ENCODE data around the gene RINT1. TPM values are rescaled to one million over a fixed set of nuclear protein-coding genes. Genes with fewer than 3 reads are reported as not detected.
"Not testable (repeated sequence)": the region's sequence is repeated elsewhere in the genome, so short reads cannot be mapped to it uniquely, and the experiment has no call there.

Gene RINT1
- total RNA-seq, 2 donors from 2014 or later, result 29.8 to 30.0 TPM

- Mint-ChIP-seq H3K4me3 (no peak overlapping the region), H3K4me1 (ENCODE audit: low read depth) (peaks cover 19% of the 10 kb centered on the region), H3K27ac (no peak overlapping the region), H3K9me3 (no peaks in the 10 kb centered on the region), H3K27me3 (ENCODE audit: low read depth) (peaks cover 2% of the 10 kb centered on the region), H3K36me3 (ENCODE audit: insufficient read depth in 2 of 2) (no peaks in the 10 kb centered on the region)
- DNase-seq, result no peak
- ATAC-seq (replicated peaks in 1 of 2), result no peak
Observed at GRCh38 chr7:105591522-105591921, 59.5 kb downstream of the RINT1 start.

GRCh38 chr7:105594034-105594433 lies 62.0 kb downstream of the RINT1 start:
- DNase-seq (no peak), ATAC-seq (replicated peaks in 1 of 2) (no peak)
- Mint-ChIP-seq H3K27ac (no peak overlapping the region), H3K9me3 (no peaks in the 10 kb centered on the region), H3K4me3 (no peak overlapping the region), H3K4me1 (ENCODE audit: low read depth) (peaks cover 6% of the 10 kb centered on the region), H3K27me3 (ENCODE audit: low read depth) (peaks cover 9% of the 10 kb centered on the region), H3K36me3 (ENCODE audit: insufficient read depth in 2 of 2) (no peaks in the 10 kb centered on the region)

GRCh38 chr7:105596866-105597265 lies 64.9 kb downstream of the RINT1 start:
- peaks cover 18% of the 10 kb centered on the region for H3K27me3 Mint-ChIP-seq (ENCODE audit: low read depth)
- no peaks in the 10 kb centered on the region for H3K4me1 Mint-ChIP-seq (ENCODE audit: low read depth)
- no peak overlapping the region for H3K27ac Mint-ChIP-seq

GRCh38 chr7:105599080-105599479 lies 67.1 kb downstream of the RINT1 start:
- H3K36me3 Mint-ChIP-seq (ENCODE audit: insufficient read depth in 2 of 2); DNase-seq; H3K4me3 Mint-ChIP-seq; H3K4me1 Mint-ChIP-seq (ENCODE audit: low read depth); H3K27ac Mint-ChIP-seq; H3K9me3 Mint-ChIP-seq; ATAC-seq (replicated peaks in 1 of 2): not testable (repeated sequence)
- H3K27me3 Mint-ChIP-seq (ENCODE audit: low read depth), result peaks cover 21% of the 10 kb centered on the region

More at GRCh38 chr7:105596866-105597265, 64.9 kb downstream of the RINT1 start:
- no peak for DNase-seq
- no peak for ATAC-seq (replicated peaks in 1 of 2)
- H3K4me3 Mint-ChIP-seq, result no peak overlapping the region
- H3K36me3 Mint-ChIP-seq (ENCODE audit: insufficient read depth in 2 of 2), result no peaks in the 10 kb centered on the region
- no peaks in the 10 kb centered on the region for H3K9me3 Mint-ChIP-seq

- H3K4me3 Mint-ChIP-seq, result no peak overlapping the region
- H3K36me3 Mint-ChIP-seq (ENCODE audit: insufficient read depth in 2 of 2), result no peaks in the 10 kb centered on the region
- no peak for DNase-seq
- no peak overlapping the region for H3K27ac Mint-ChIP-seq
- ATAC-seq (replicated peaks in 1 of 2), result no peak
- H3K4me1 Mint-ChIP-seq (ENCODE audit: low read depth), result no peaks in the 10 kb centered on the region
- H3K9me3 Mint-ChIP-seq, result no peaks in the 10 kb centered on the region
- H3K27me3 Mint-ChIP-seq (ENCODE audit: low read depth), result peaks cover 21% of the 10 kb centered on the region
Observed at GRCh38 chr7:105599551-105599950, 67.5 kb downstream of the RINT1 start.

- Mint-ChIP-seq H3K36me3 (ENCODE audit: insufficient read depth in 2 of 2) (no peaks in the 10 kb centered on the region), H3K4me3 (no peak overlapping the region), H3K4me1 (ENCODE audit: low read depth) (no peaks in the 10 kb centered on the region), H3K27ac (no peak overlapping the region), H3K9me3 (no peaks in the 10 kb centered on the region), H3K27me3 (ENCODE audit: low read depth) (peaks cover 21% of the 10 kb centered on the region)
- no peak for ATAC-seq (replicated peaks in 1 of 2)
- DNase-seq, result no peak
Observed at GRCh38 chr7:105600720-105601550, 68.9 kb downstream of the RINT1 start.

- H3K27ac Mint-ChIP-seq, result no peak overlapping the region
- no peaks in the 10 kb centered on the region for H3K36me3 Mint-ChIP-seq (ENCODE audit: insufficient read depth in 2 of 2)
- no peak for DNase-seq
- H3K9me3 Mint-ChIP-seq, result no peaks in the 10 kb centered on the region
- no peaks in the 10 kb centered on the region for H3K4me1 Mint-ChIP-seq (ENCODE audit: low read depth)
- no peak for ATAC-seq (replicated peaks in 1 of 2)
- H3K27me3 Mint-ChIP-seq (ENCODE audit: low read depth), result peaks cover 12% of the 10 kb centered on the region
- no peak overlapping the region for H3K4me3 Mint-ChIP-seq
Observed at GRCh38 chr7:105602325-105603305, 70.6 kb downstream of the RINT1 start.

- Mint-ChIP-seq H3K27me3 (ENCODE audit: low read depth) (no peaks in the 10 kb centered on the region), H3K27ac (no peak overlapping the region), H3K9me3 (no peaks in the 10 kb centered on the region), H3K4me1 (ENCODE audit: low read depth) (no peaks in the 10 kb centered on the region), H3K36me3 (ENCODE audit: insufficient read depth in 2 of 2) (peaks cover 0 to 1% of the 10 kb centered on the region in 2 donors), H3K4me3 (no peak overlapping the region)
- no peak for ATAC-seq (replicated peaks in 1 of 2)
- DNase-seq, result no peak
Observed at GRCh38 chr7:105610165-105610930, 78.3 kb downstream of the RINT1 start.

GRCh38 chr7:105611856-105612775 lies 80.1 kb downstream of the RINT1 start:
- H3K27ac Mint-ChIP-seq, result no peak overlapping the region

GRCh38 chr7:105612806-105613205 lies 80.8 kb downstream of the RINT1 start:
- H3K27ac Mint-ChIP-seq, result no peak overlapping the region
- no peak overlapping the region for H3K4me3 Mint-ChIP-seq
- ATAC-seq (replicated peaks in 1 of 2) (no peak), DNase-seq (no peak)
- H3K36me3 Mint-ChIP-seq (ENCODE audit: insufficient read depth in 2 of 2), result peaks cover 0 to 1% of the 10 kb centered on the region in 2 donors
- no peaks in the 10 kb centered on the region for H3K27me3 Mint-ChIP-seq (ENCODE audit: low read depth)
- no peaks in the 10 kb centered on the region for H3K9me3 Mint-ChIP-seq
- H3K4me1 Mint-ChIP-seq (ENCODE audit: low read depth), result no peaks in the 10 kb centered on the region

More at GRCh38 chr7:105611856-105612775, 80.1 kb downstream of the RINT1 start:
- ATAC-seq (replicated peaks in 1 of 2), result no peak
- Mint-ChIP-seq H3K9me3 (no peaks in the 10 kb centered on the region), H3K27me3 (ENCODE audit: low read depth) (no peaks in the 10 kb centered on the region), H3K4me3 (no peak overlapping the region), H3K4me1 (ENCODE audit: low read depth) (no peaks in the 10 kb centered on the region), H3K36me3 (ENCODE audit: insufficient read depth in 2 of 2) (peaks cover 0 to 1% of the 10 kb centered on the region in 2 donors)
- DNase-seq, result no peak

GRCh38 chr7:105613611-105614330 lies 81.8 kb downstream of the RINT1 start:
- peaks cover 0 to 1% of the 10 kb centered on the region in 2 donors for H3K36me3 Mint-ChIP-seq (ENCODE audit: insufficient read depth in 2 of 2)
- H3K4me3 Mint-ChIP-seq, result no peak overlapping the region
- ATAC-seq (replicated peaks in 1 of 2), result no peak

More at GRCh38 chr7:105613611-105614330, 81.8 kb downstream of the RINT1 start:
- no peak for DNase-seq
- Mint-ChIP-seq H3K4me1 (ENCODE audit: low read depth) (no peaks in the 10 kb centered on the region), H3K27me3 (ENCODE audit: low read depth) (no peaks in the 10 kb centered on the region), H3K9me3 (no peaks in the 10 kb centered on the region), H3K27ac (no peak overlapping the region)
